Natural killer cell treated with Interleukin-12 subunit alpha and Interleukin-12 subunit beta and Interleukin-15 and Interleukin-18, amount 100 ng/mL, for 72 hours (primary cell): ENCODE data around the gene SLC12A8. TPM values are rescaled to one million over a fixed set of nuclear protein-coding genes. Genes with fewer than 3 reads are reported as not detected.

ENCODE experiments used
- ATAC-seq, 2 donors: fragments of 150-1000 bp; cut with Tn5 transposase in 1 of 2; sonication (Bioruptor Pico), chemical (Tn5 transposase) in 1 of 2; 2 replicates each; pipeline ENCODE4 v1.10.0; 2021
- DNase-seq: peaks from one replicate; pipeline ENCODE4 v3.0.0; 2022; ENCODE audit warnings: low spot score
- H3K27ac Mint-ChIP-seq, 2 donors: 1 replicate in 1 of 2; 2 replicates in 1 of 2; pipeline ENCODE4 v1.8.0; 2022; ENCODE audit warnings: mixed read lengths in 2 of 2, mild to moderate bottlenecking in 1 of 2, moderate library complexity in 1 of 2
- H3K27me3 Mint-ChIP-seq, 2 donors: 1 replicate in 1 of 2; 2 replicates in 1 of 2; pipeline ENCODE4 v1.8.0; 2022; ENCODE audit warnings: mixed read lengths in 2 of 2
- H3K36me3 Mint-ChIP-seq: one replicate; pipeline ENCODE4 v1.8.0; 2022; ENCODE audit warnings: mixed read lengths
- H3K4me1 Mint-ChIP-seq, 2 donors: 1 replicate in 1 of 2; 2 replicates in 1 of 2; pipeline ENCODE4 v1.8.0; 2022; ENCODE audit warnings: low read depth in 2 of 2, mixed read lengths in 2 of 2, mild to moderate bottlenecking in 1 of 2
- H3K4me3 Mint-ChIP-seq: one replicate; pipeline ENCODE4 v1.8.0; 2022; ENCODE audit warnings: mixed read lengths
- H3K9me3 Mint-ChIP-seq: 2 replicates; pipeline ENCODE4 v1.8.0; 2022; ENCODE audit warnings: mixed read lengths
- total RNA-seq, 2 donors: library from RNA; stranded (reverse); gene quantifications; one replicate each; pipeline ENCODE4 v1.2.3, GENCODE V29; 2022

The SLC12A8 gene
- total RNA-seq, 2 donors from 2014 or later: 2.7 to 4.7 TPM

DNA sequence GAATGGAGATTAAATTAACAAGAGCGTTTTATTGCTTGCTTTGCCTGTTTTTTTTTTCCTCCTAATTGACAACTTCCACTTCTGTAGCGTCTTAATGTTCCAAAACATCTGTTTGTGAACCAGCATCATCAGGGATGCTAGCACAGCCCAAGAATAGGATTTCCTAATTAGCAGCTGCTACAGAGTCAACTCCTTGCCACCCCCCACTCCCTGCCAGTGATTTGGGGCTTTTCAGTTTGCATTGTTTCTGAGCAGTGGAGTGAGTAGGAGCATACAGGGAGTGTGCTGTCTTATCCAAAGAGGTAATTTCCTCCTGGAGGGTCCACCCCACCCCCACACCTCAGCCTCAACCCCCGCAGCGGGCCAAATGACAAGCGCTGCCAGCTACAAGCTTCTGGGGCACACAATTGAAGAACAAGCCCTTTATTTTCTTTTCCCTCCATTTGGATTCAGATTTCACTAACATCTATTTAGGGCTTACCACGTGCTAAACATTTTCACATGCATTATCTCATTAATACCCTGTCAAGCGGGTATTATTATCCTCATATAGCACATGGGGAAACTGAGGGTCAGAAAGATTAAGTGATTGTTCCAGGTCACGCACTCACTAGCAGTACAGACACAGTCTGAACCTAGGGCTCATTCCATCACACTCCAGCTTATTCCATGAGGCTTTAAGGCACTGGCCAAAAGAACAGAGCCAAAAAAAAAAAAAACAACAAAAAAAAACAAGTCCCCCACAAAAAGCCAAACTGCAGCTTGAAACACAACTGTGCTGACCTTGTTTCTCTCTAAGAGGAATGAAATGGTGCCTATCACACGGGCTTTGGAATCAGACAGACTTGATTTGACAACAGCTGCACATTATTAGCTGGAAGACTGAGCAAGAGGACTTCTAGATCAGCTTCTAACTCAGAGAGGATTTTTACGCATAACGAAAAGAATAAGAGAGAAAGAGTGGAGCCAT, 173.1 kb downstream of the SLC12A8 start:
- H3K27me3 Mint-ChIP-seq: no peaks in the 10 kb centered on the region
- H3K36me3 Mint-ChIP-seq: peaks cover 22% of the 10 kb centered on the region
- peaks cover 48 to 59% of the 10 kb centered on the region in 2 donors for H3K4me1 Mint-ChIP-seq

GRCh38 chr3:125037498-125038150, 174.9 kb downstream of the SLC12A8 start:
- peak overlapping the region; percentile 22 for H3K4me3 Mint-ChIP-seq
- H3K36me3 Mint-ChIP-seq: peaks cover 22% of the 10 kb centered on the region
- H3K4me1 Mint-ChIP-seq: peaks cover 57 to 63% of the 10 kb centered on the region in 2 donors
- H3K9me3 Mint-ChIP-seq: peaks cover 4% of the 10 kb centered on the region
- peak overlapping the region in 1 of 2 donors; percentile 70 for H3K27ac Mint-ChIP-seq
- peak; percentile 52 to 53 for ATAC-seq
- DNase-seq: no peak
- no peaks in the 10 kb centered on the region for H3K27me3 Mint-ChIP-seq

More for the DNA sequence above, 173.1 kb downstream of the SLC12A8 start:
- Mint-ChIP-seq H3K27ac (peak overlapping the region in 1 of 2 donors; percentile 0), H3K4me3 (no peak overlapping the region), H3K9me3 (peaks cover 4% of the 10 kb centered on the region)
- ATAC-seq (no peak), DNase-seq (no peak)

GRCh38 chr3:125035217-125035616, 177.3 kb downstream of the SLC12A8 start:
- Mint-ChIP-seq H3K4me1 (peaks cover 60 to 62% of the 10 kb centered on the region in 2 donors), H3K36me3 (peaks cover 22% of the 10 kb centered on the region), H3K4me3 (peak overlapping the region; percentile 32), H3K9me3 (peaks cover 4% of the 10 kb centered on the region), H3K27ac (peak overlapping the region; percentile 16 to 66), H3K27me3 (no peaks in the 10 kb centered on the region)
- ATAC-seq (peak; percentile 84 to 94), DNase-seq (no peak)

GRCh38 chr3:125033616-125034015, 178.9 kb downstream of the SLC12A8 start:
- H3K36me3 Mint-ChIP-seq: peaks cover 19% of the 10 kb centered on the region

DNA sequence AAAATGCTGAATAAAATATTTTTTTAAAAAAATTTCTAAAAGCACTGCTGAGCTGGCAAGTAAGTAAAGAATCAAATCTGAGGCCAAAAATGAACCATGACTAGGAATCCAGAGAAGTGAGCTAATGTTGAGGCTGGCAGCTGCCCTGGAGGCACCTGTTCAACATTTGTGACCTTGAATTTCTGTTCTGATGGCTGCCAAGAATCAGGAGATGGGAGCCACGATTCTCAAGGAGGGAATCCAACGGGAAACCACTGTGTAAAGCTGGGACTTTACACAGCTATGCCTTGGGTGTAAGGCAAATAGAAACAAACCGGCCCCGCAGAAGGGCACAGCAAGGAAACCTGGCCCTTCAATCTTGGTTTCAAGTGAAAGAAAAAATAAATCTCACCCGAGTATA, 179.4 kb downstream of the SLC12A8 start:
- ATAC-seq: no peak
- no peaks in the 10 kb centered on the region for H3K27me3 Mint-ChIP-seq
- H3K27ac Mint-ChIP-seq: peak overlapping the region in 1 of 2 donors; percentile 76
- peaks cover 24% of the 10 kb centered on the region for H3K36me3 Mint-ChIP-seq
- no peak for DNase-seq
- no peak overlapping the region for H3K4me3 Mint-ChIP-seq
- peaks cover 53 to 55% of the 10 kb centered on the region in 2 donors for H3K4me1 Mint-ChIP-seq
- peaks cover 4% of the 10 kb centered on the region for H3K9me3 Mint-ChIP-seq

More at GRCh38 chr3:125033616-125034015, 178.9 kb downstream of the SLC12A8 start:
- no peak for ATAC-seq
- Mint-ChIP-seq H3K4me1 (peaks cover 53 to 54% of the 10 kb centered on the region in 2 donors), H3K27ac (peak overlapping the region in 1 of 2 donors; percentile 12), H3K27me3 (no peaks in the 10 kb centered on the region), H3K9me3 (peaks cover 4% of the 10 kb centered on the region), H3K4me3 (no peak overlapping the region)
- DNase-seq: no peak

- ATAC-seq: no peak
- Mint-ChIP-seq H3K4me3 (no peak overlapping the region), H3K27ac (peak overlapping the region; percentile 26 to 76), H3K9me3 (peaks cover 4% of the 10 kb centered on the region), H3K36me3 (peaks cover 25% of the 10 kb centered on the region), H3K27me3 (no peaks in the 10 kb centered on the region), H3K4me1 (peaks cover 50 to 53% of the 10 kb centered on the region in 2 donors)
- DNase-seq: no peak
Observed at GRCh38 chr3:125032683-125033082, 179.9 kb downstream of the SLC12A8 start.

Other genes starting within 250 kb of the SLC12A8 start
- gene HEG1, start 156.8 kb downstream of the SLC12A8 start, total RNA-seq: 10 to 100 TPM; 14.6 to 47.0 TPM
- gene ZNF148, start 162.6 kb upstream of the SLC12A8 start, total RNA-seq: 10 to 100 TPM; 40.9 to 51.8 TPM